Ishikawa (cell line): ENCODE results near the gene SF3B5.

Source experiments
- CEBPB ChIP-seq: IDR thresholded peaks from 2 replicates; pipeline ENCODE4 v1.6.1; 2012
- CREB1 ChIP-seq: IDR thresholded peaks from 2 replicates; pipeline ENCODE4 v1.6.1; 2012; ENCODE audit warnings: low read depth
- EGR1 ChIP-seq: IDR thresholded peaks from 2 replicates; pipeline ENCODE4 v1.6.1; 2012
- EP300 ChIP-seq: IDR thresholded peaks from 2 replicates; pipeline ENCODE4 v1.6.1; 2012; ENCODE audit warnings: borderline replicate concordance
- FOXM1 ChIP-seq: IDR thresholded peaks from 2 replicates; pipeline ENCODE4 v1.6.1; 2012; ENCODE audit warnings: low read depth, borderline replicate concordance
- NFIC ChIP-seq: IDR thresholded peaks from 2 replicates; pipeline ENCODE4 v1.6.1; 2012
- RAD21 ChIP-seq: IDR thresholded peaks from 2 replicates; pipeline ENCODE4 v1.6.1; 2012; ENCODE audit warnings: low read depth
- TAF1 ChIP-seq: IDR thresholded peaks from 2 replicates; pipeline ENCODE4 v1.6.1; 2012; ENCODE audit warnings: low read depth, mild to moderate bottlenecking
- TCF12 ChIP-seq: IDR thresholded peaks from 2 replicates; pipeline ENCODE4 v1.6.1; 2012; ENCODE audit warnings: low read depth
- TEAD4 ChIP-seq: IDR thresholded peaks from 2 replicates; pipeline ENCODE4 v1.6.1; 2012
- YY1 ChIP-seq: IDR thresholded peaks from 2 replicates; pipeline ENCODE4 v1.6.1; 2012; ENCODE audit warnings: low read depth
- ZBTB7A ChIP-seq: IDR thresholded peaks from 2 replicates; pipeline ENCODE4 v1.6.1; 2012; ENCODE audit warnings: low read depth
- TF ChIP-seq, protein P1 (sequence below): IDR thresholded peaks from 2 replicates; pipeline ENCODE4 v1.6.1; 2012
- TF ChIP-seq, protein P2 (sequence below): IDR thresholded peaks from 2 replicates; pipeline ENCODE4 v1.6.1; 2012
- TF ChIP-seq, protein P3 (sequence below): IDR thresholded peaks from 2 replicates; pipeline ENCODE4 v1.6.1; 2012; ENCODE audit warnings: low read depth, mild to moderate bottlenecking

SF3B5 gene

DNA sequence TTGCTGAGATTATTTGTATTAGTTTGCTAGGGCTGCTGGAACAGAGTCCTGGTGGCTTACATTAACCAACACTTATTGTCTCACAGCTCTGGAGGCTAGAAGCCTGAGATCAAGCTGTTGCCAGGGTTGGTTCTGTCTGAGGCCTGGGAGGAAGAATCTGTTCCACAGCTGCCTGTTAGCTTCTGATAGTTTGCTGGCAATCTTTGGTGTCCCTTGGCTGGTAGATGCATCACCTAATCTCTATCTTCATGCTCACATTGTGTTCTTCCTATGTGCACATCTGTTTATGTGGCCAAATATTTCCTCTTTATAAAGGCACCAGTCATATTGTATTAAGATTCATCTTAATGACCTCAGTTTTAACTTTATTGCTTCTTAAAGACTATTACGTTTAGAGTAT is 19.5 kb downstream of the SF3B5 start:
- TF ChIP-seq, protein P1, sequence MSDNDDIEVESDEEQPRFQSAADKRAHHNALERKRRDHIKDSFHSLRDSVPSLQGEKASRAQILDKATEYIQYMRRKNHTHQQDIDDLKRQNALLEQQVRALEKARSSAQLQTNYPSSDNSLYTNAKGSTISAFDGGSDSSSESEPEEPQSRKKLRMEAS: no peak
- TF ChIP-seq TCF12 (no peak), NFIC (no peak), CREB1 (no peak), TAF1 (no peak)

DNA sequence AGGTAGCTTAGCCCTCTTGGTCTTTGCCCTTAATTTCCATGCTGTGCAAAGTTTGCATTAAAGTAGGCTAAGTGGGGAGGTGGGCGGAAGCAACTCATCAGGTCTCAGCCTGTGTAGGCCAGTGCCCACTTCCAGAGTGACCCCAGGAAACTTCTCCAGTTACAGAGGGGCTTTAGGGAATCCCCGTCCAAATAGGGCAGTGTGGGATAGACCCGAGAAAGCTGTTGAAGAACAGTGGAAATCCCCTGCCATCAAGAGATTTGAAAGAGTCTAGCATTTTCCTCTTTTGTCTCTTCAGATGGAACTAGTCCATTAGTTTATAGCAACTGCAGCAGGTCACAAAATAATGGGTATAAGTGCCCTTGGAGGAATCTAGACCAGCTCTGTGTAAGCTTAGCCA is 20.2 kb downstream of the SF3B5 start:
- TF ChIP-seq TCF12 (no peak), FOXM1 (no peak), EP300 (no peak), TAF1 (no peak), RAD21 (no peak)

DNA sequence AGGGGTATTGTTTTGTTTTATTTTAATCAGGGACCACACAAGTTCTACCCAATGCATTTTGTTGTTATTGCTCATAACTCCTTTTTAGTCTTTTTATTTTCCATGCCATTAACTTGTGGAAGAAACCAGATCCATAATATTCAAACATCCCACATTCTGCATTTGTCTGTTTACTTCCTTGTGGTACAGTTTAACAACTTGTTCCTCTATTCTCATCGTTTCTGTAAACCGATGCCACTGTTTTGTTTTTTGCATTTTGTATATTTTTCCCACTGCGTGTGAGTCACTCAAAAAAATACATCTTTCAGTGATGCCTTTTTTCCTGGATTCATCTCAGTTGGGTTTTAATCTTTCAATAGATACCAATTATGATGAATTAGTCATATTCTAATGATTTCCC is 22.3 kb downstream of the SF3B5 start:
- TF ChIP-seq NFIC (no peak), TEAD4 (no peak), RAD21 (no peak), CEBPB (no peak), ZBTB7A (no peak), FOXM1 (no peak), TAF1 (no peak), TCF12 (no peak), EGR1 (no peak), CREB1 (no peak), YY1 (no peak), EP300 (no peak)
- TF ChIP-seq, protein P2, sequence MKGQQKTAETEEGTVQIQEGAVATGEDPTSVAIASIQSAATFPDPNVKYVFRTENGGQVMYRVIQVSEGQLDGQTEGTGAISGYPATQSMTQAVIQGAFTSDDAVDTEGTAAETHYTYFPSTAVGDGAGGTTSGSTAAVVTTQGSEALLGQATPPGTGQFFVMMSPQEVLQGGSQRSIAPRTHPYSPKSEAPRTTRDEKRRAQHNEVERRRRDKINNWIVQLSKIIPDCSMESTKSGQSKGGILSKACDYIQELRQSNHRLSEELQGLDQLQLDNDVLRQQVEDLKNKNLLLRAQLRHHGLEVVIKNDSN: no peak
- TF ChIP-seq, protein P3, sequence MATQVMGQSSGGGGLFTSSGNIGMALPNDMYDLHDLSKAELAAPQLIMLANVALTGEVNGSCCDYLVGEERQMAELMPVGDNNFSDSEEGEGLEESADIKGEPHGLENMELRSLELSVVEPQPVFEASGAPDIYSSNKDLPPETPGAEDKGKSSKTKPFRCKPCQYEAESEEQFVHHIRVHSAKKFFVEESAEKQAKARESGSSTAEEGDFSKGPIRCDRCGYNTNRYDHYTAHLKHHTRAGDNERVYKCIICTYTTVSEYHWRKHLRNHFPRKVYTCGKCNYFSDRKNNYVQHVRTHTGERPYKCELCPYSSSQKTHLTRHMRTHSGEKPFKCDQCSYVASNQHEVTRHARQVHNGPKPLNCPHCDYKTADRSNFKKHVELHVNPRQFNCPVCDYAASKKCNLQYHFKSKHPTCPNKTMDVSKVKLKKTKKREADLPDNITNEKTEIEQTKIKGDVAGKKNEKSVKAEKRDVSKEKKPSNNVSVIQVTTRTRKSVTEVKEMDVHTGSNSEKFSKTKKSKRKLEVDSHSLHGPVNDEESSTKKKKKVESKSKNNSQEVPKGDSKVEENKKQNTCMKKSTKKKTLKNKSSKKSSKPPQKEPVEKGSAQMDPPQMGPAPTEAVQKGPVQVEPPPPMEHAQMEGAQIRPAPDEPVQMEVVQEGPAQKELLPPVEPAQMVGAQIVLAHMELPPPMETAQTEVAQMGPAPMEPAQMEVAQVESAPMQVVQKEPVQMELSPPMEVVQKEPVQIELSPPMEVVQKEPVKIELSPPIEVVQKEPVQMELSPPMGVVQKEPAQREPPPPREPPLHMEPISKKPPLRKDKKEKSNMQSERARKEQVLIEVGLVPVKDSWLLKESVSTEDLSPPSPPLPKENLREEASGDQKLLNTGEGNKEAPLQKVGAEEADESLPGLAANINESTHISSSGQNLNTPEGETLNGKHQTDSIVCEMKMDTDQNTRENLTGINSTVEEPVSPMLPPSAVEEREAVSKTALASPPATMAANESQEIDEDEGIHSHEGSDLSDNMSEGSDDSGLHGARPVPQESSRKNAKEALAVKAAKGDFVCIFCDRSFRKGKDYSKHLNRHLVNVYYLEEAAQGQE: no peak
- TF ChIP-seq, protein P1: no peak

DNA sequence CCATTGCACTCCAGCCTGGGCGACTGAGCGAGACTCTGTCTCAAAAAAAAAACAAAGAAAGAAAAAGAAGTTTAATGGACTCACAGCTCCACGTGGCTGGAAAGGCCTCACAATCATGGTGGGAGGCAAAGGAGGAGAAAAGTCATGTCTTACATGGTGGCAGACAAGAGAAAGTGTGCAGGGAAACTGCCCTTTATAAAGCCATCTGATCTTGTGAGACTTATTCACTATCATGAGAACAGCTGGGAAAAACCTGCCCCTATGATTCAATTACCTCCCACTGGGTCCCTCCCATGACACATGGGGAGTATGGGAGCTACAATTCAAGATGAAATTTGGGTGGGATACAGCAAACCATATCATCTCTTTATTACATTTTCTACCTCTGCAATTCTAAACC is 25.9 kb downstream of the SF3B5 start:
- TF ChIP-seq, protein P2: no peak
- no peak for TF ChIP-seq CEBPB
- TF ChIP-seq, protein P3: no peak
- no peak for TF ChIP-seq TCF12
- TF ChIP-seq FOXM1: no peak
- TF ChIP-seq NFIC: no peak
- TF ChIP-seq, protein P1: no peak
- no peak for TF ChIP-seq CREB1
- TF ChIP-seq EP300: no peak
- TF ChIP-seq ZBTB7A: no peak
- TF ChIP-seq RAD21: no peak
- TF ChIP-seq TAF1: no peak
- TF ChIP-seq TEAD4: no peak

DNA sequence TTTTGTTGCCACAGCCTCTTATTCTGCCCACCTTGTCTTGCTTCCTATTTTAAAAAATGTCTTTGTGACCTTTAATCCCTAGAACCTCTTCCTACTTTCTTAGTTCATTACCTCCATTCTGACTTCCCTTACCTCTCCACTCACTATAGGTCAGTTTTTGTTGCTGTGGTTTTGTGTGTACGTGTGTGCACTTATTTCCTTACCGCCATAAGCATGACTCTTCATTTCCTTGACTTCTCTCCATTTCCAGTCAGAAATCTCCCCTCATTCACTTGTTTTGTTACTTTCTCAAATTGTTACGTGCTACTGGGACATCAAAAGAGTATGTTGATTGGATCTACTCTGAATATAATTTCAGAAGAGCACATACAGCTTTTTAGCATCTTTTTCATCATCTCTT is 26.6 kb downstream of the SF3B5 start:
- TF ChIP-seq TAF1 (no peak), TEAD4 (no peak), EP300 (no peak), ZBTB7A (no peak), TCF12 (no peak), RAD21 (no peak), FOXM1 (no peak), CREB1 (no peak)

DNA sequence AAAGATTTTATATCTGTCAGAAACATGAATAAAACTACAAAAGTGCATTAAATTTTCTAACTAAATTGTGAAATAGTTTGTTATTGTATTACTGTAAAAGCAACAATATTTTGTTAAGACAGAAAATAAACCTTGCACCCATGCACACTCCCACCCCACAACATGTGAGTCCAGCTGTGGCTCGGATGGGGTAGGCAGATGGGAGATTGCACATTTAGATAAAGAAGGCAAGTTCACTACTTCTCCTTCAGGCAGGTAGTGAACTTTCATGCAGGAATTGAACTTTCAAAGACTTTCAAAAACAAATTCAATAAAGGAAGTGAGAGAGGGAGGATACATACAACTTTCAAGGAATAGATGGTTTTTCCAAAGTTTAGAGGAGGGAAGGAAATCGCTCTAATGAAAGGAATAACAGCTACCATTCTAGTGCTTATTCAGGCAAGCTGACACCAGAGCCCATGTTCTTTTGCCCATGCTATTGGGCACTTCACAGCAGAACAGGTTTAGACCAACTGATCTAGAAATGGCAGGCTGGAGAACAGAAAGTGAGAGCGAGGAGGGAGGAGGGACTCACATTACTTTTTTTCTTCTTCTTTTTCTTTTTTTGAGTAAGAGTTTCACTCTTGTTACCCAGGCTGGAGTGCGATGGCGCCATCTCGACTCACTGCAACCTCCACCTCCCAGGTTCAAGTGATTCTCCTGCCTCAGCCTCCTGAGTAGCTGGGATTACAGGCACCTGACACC is 28.5 kb downstream of the SF3B5 start:
- TF ChIP-seq, protein P1: no peak
